Liver (tissue), 3 donors: ENCODE results near the gene CRYBG2.
A peak's percentile ranks its signal among the peaks of the same experiment; 100 is the strongest.

ENCODE experiments used
- CTCF ChIP-seq: fragments of 150-350 bp; IDR thresholded peaks from 2 replicates; pipeline ENCODE4 v1.5.1; 2017; ENCODE audit warnings: improper control_type of control experiment, low read depth, low read length; ENCODE audit not compliant: missing input control
- GABPA ChIP-seq, 2 donors: IDR thresholded peaks in 1 of 2; conservative IDR thresholded peaks in 1 of 2; 2 replicates each; pipeline ENCODE4 v1.6.1; 2016; ENCODE audit warnings: antibody characterized with exemption in 2 of 2, mild to moderate bottlenecking in 1 of 2, moderate library complexity in 1 of 2
- JUND ChIP-seq, 2 donors: IDR thresholded peaks; 2 replicates each; pipeline ENCODE4 v1.6.1; 2016; ENCODE audit warnings: antibody characterized with exemption in 2 of 2
- MAX ChIP-seq: IDR thresholded peaks from 2 replicates; pipeline ENCODE4 v1.6.1; 2016; ENCODE audit warnings: antibody characterized with exemption
- RAD21 ChIP-seq, 2 donors: IDR thresholded peaks; 2 replicates each; pipeline ENCODE4 v1.6.1; 2016; ENCODE audit warnings: antibody characterized with exemption in 2 of 2, mild to moderate bottlenecking in 2 of 2
- REST ChIP-seq: IDR thresholded peaks from 2 replicates; pipeline ENCODE4 v1.6.1; 2016; ENCODE audit warnings: antibody characterized with exemption, mild to moderate bottlenecking
- RXRA ChIP-seq, 2 donors: IDR thresholded peaks; 2 replicates each; pipeline ENCODE4 v1.6.1; 2017 to 2018; ENCODE audit warnings: antibody characterized with exemption in 2 of 2, mild to moderate bottlenecking in 1 of 2
- SP1 ChIP-seq: IDR thresholded peaks from 2 replicates; pipeline ENCODE4 v1.6.1; 2018; ENCODE audit warnings: antibody characterized with exemption, mild to moderate bottlenecking
- YY1 ChIP-seq: IDR thresholded peaks from 2 replicates; pipeline ENCODE4 v1.6.1; 2016; ENCODE audit warnings: antibody characterized with exemption, mild to moderate bottlenecking
- donor health status: healthy.
- donor health status: healthy.

DNA sequence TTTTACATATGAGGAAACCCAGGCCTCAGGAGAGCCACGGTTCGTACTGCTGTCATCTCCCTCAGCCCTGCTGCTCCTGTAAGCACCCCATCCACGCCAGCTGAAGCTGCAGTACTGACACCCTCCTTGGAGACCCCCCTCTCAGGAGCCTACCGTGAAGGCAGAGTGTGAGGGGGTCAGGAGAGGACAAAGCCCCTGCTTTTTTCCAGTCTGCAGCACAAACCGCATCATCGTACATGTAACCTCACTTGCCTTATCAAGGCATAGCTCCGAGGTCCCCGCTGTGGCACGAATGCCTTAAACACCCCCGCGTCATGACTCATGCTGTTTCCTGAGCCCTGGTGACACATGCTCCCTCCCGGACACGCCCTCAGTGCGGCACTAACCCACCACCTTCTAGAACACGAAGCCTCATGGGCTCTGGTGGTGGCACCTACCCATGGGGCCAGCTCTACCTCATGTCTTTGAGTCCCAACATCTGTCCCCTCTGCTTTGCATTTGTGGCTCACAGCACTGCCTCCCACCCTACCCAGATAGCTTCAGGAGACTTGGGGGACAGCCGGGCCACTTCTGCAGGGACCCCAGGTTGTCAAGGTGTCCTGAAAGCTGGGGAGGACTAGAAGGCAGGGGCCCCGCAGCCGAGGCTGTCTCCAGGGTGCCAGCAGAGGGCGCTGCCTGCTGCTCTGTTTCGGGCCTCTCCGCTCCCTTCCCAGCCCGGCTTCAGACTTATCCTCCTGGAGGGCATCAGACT, 69.2 kb downstream of the CRYBG2 start:
- TF ChIP-seq JUND (IDR thresholded peaks at IDR 0.05) (no peak), MAX (no peak), CTCF (peak; percentile 60), RXRA (IDR thresholded peaks at IDR 0.05) (no peak), RAD21 (IDR thresholded peaks at IDR 0.05) (peak; percentile 68 to 82), YY1 (no peak), REST (no peak), SP1 (no peak), GABPA (IDR thresholded peaks at IDR 0.05 in 1 of 2, conservative IDR thresholded peaks at IDR 0.05 in 1 of 2) (no peak)
